NK-92 (cell line): ENCODE results near the gene GAS2.

Experiments used
- DNase-seq: peaks from one replicate; lab custom pipeline; 2025; ENCODE audit not compliant: unreplicated experiment; lab: John Stamatoyannopoulos, UW

GAS2 gene

GRCh38 chr11:22786475-22786874, 120.1 kb downstream of the GAS2 start:
- DNase-seq, result no peak

- no peak for DNase-seq
Observed at GRCh38 chr11:22787055-22787454, 120.6 kb downstream of the GAS2 start.

- DNase-seq, result no peak
Observed at GRCh38 chr11:22787551-22788162, 121.2 kb downstream of the GAS2 start.

- DNase-seq, result no peak
Observed at GRCh38 chr11:22792497-22792896, 126.1 kb downstream of the GAS2 start.

- DNase-seq, result no peak
Observed at GRCh38 chr11:22795914-22796313, 129.5 kb downstream of the GAS2 start.

GRCh38 chr11:22797047-22797446, 130.6 kb downstream of the GAS2 start:
- no peak for DNase-seq

- DNase-seq, result no peak
Observed at GRCh38 chr11:22798901-22799300, 132.5 kb downstream of the GAS2 start.

GRCh38 chr11:22800482-22800881, 134.1 kb downstream of the GAS2 start:
- no peak for DNase-seq

- DNase-seq, result no peak
Observed at GRCh38 chr11:22802861-22803260, 136.4 kb downstream of the GAS2 start.

GRCh38 chr11:22807391-22807790, 141.0 kb downstream of the GAS2 start:
- no peak for DNase-seq

GRCh38 chr11:22807855-22808570, 141.6 kb downstream of the GAS2 start:
- DNase-seq, result no peak

- DNase-seq, result no peak
Observed at GRCh38 chr11:22808571-22809197, 142.3 kb downstream of the GAS2 start.

- DNase-seq, result no peak
Observed at GRCh38 chr11:22809893-22810292, 143.5 kb downstream of the GAS2 start.

- DNase-seq, result no peak
Observed at GRCh38 chr11:22822203-22822602, 155.8 kb downstream of the GAS2 start.

GRCh38 chr11:22828373-22828772, 162.0 kb downstream of the GAS2 start:
- DNase-seq, result no peak

- peak; percentile 28 for DNase-seq
Observed at GRCh38 chr11:22829231-22830081, 163.0 kb downstream of the GAS2 start, which contains the start of gene SVIP. Gene SVIP, minus strand, starts transcription at chr11:22829801. Its CDS starts 53 bp downstream, at chr11:22829748.

- no peak for DNase-seq
Observed at GRCh38 chr11:22830082-22830414, 163.6 kb downstream of the GAS2 start.

GRCh38 chr11:22832315-22833015, 166.1 kb downstream of the GAS2 start:
- DNase-seq, result no peak

- DNase-seq, result no peak
Observed at GRCh38 chr11:22846726-22847125, 180.3 kb downstream of the GAS2 start.

GRCh38 chr11:22851477-22851876, 185.1 kb downstream of the GAS2 start:
- DNase-seq, result no peak

- no peak for DNase-seq
Observed at GRCh38 chr11:22859756-22860155, 193.3 kb downstream of the GAS2 start.
